ENCODE results near the gene RAD51B.
"Not testable (repeated sequence)": the region's sequence is repeated elsewhere in the genome, so short reads cannot be mapped to it uniquely, and the experiment has no call there.

RAD51B gene

GRCh38 chr14:68661226-68662225, 841.9 kb downstream of the RAD51B start:
- no peak for TF ChIP-seq CTCF (IDR thresholded peaks at IDR 0.05; ENCODE audit: unreplicated experiment in 3 of 3)
- Mint-ChIP-seq H3K27me3 (ENCODE audit: low read depth) (no peaks in the 10 kb centered on the region), H3K36me3 (ENCODE audit: low read depth) (no peaks in the 10 kb centered on the region), H3K27ac (peak overlapping the region; percentile 94 to 98 (median 98)), H3K4me3 (peak overlapping the region in 1 of 3 experiments; percentile 8), H3K9me3 (no peaks in the 10 kb centered on the region), H3K4me1 (peaks cover 89% of the 10 kb centered on the region)

GRCh38 chr14:68662392-68662791, 842.8 kb downstream of the RAD51B start:
- Mint-ChIP-seq H3K27ac (peak overlapping the region; percentile 85 to 98 (median 98)), H3K36me3 (ENCODE audit: low read depth) (no peaks in the 10 kb centered on the region), H3K9me3 (no peaks in the 10 kb centered on the region), H3K4me1 (peaks cover 90% of the 10 kb centered on the region), H3K4me3 (peak overlapping the region in 1 of 3 experiments; percentile 8), H3K27me3 (ENCODE audit: low read depth) (no peaks in the 10 kb centered on the region)
- no peak for TF ChIP-seq CTCF (IDR thresholded peaks at IDR 0.05; ENCODE audit: unreplicated experiment in 3 of 3)

GRCh38 chr14:68662826-68663225, 843.2 kb downstream of the RAD51B start:
- not testable (repeated sequence) for H3K9me3 Mint-ChIP-seq; H3K27me3 Mint-ChIP-seq (ENCODE audit: low read depth); H3K4me3 Mint-ChIP-seq; H3K36me3 Mint-ChIP-seq (ENCODE audit: low read depth)
- Mint-ChIP-seq H3K4me1 (peaks cover 91% of the 10 kb centered on the region), H3K27ac (peak overlapping the region; percentile 85 to 99 (median 98))

- no peak for TF ChIP-seq CTCF (IDR thresholded peaks at IDR 0.05; ENCODE audit: unreplicated experiment in 3 of 3)
- H3K27ac Mint-ChIP-seq = peak overlapping the region; percentile 81 to 99 (median 98)
- no peak overlapping the region for H3K4me3 Mint-ChIP-seq
- H3K27me3 Mint-ChIP-seq (ENCODE audit: low read depth) = no peaks in the 10 kb centered on the region
- H3K4me1 Mint-ChIP-seq = peaks cover 91% of the 10 kb centered on the region
- no peaks in the 10 kb centered on the region for H3K9me3 Mint-ChIP-seq
- no peaks in the 10 kb centered on the region for H3K36me3 Mint-ChIP-seq (ENCODE audit: low read depth)
These were observed 844.0 kb downstream of the RAD51B start for GRCh38 chr14:68663385-68664076.

- Mint-ChIP-seq H3K9me3 (no peaks in the 10 kb centered on the region), H3K27me3 (ENCODE audit: low read depth) (no peaks in the 10 kb centered on the region), H3K4me3 (peak overlapping the region in 1 of 3 experiments; percentile 16), H3K36me3 (ENCODE audit: low read depth) (no peaks in the 10 kb centered on the region), H3K27ac (peak overlapping the region; percentile 89 to 99 (median 98)), H3K4me1 (peaks cover 91% of the 10 kb centered on the region)
- TF ChIP-seq CTCF (IDR thresholded peaks at IDR 0.05; ENCODE audit: unreplicated experiment in 3 of 3) = no peak
These were observed 844.7 kb downstream of the RAD51B start for GRCh38 chr14:68664225-68664681.

GRCh38 chr14:68665131-68665530, 845.6 kb downstream of the RAD51B start:
- peak overlapping the region; percentile 89 to 99 (median 98) for H3K27ac Mint-ChIP-seq
- no peaks in the 10 kb centered on the region for H3K27me3 Mint-ChIP-seq (ENCODE audit: low read depth)
- no peaks in the 10 kb centered on the region for H3K36me3 Mint-ChIP-seq (ENCODE audit: low read depth)
- TF ChIP-seq CTCF (IDR thresholded peaks at IDR 0.05; ENCODE audit: unreplicated experiment in 3 of 3) = no peak
- H3K4me1 Mint-ChIP-seq = peaks cover 91% of the 10 kb centered on the region
- no peaks in the 10 kb centered on the region for H3K9me3 Mint-ChIP-seq
- H3K4me3 Mint-ChIP-seq = no peak overlapping the region

All from nephron (organoid).